HG03064 (cell line): ENCODE measurements around the gene TEKTIP1.
"Not testable (repeated sequence)": the region's sequence is repeated elsewhere in the genome, so short reads cannot be mapped to it uniquely, and the experiment has no call there.

Source experiments
- ATAC-seq: cut with Tn5 transposase; IDR thresholded peaks from one replicate; pipeline ENCODE4 v1.9.1; 2021; ENCODE audit warnings: low read depth; ENCODE audit not compliant: unreplicated experiment

The TEKTIP1 gene

GRCh38 chr19:3580156-3580934 lies 41.4 kb downstream of the TEKTIP1 start:
- ATAC-seq = no peak

- ATAC-seq = not testable (repeated sequence)
Measured at GRCh38 chr19:3581792-3582191, 42.8 kb downstream of the TEKTIP1 start.

GRCh38 chr19:3584036-3584802 lies 45.2 kb downstream of the TEKTIP1 start:
- ATAC-seq = not testable (repeated sequence)

GRCh38 chr19:3585301-3586126 lies 46.5 kb downstream of the TEKTIP1 start, which contains the start of gene GIPC3:
Gene GIPC3 (plus strand): TSS chr19:3585478. CDS start chr19:3585598, 120 bp downstream.
- no peak for ATAC-seq

GRCh38 chr19:3586127-3586626 lies 47.2 kb downstream of the TEKTIP1 start:
- ATAC-seq = no peak

- ATAC-seq = no peak
Measured at GRCh38 chr19:3586707-3587346, 47.9 kb downstream of the TEKTIP1 start.

GRCh38 chr19:3589439-3589838 lies 50.5 kb downstream of the TEKTIP1 start:
- ATAC-seq = no peak

GRCh38 chr19:3589949-3590348 lies 51.0 kb downstream of the TEKTIP1 start:
- ATAC-seq = no peak

- no peak for ATAC-seq
Measured at GRCh38 chr19:3590991-3591659, 52.2 kb downstream of the TEKTIP1 start.

GRCh38 chr19:3591876-3592613 lies 53.1 kb downstream of the TEKTIP1 start:
- ATAC-seq = no peak

- ATAC-seq = no peak
Measured at GRCh38 chr19:3593156-3593555, 54.2 kb downstream of the TEKTIP1 start.
